Inflammatory macrophage treated with lipopolysaccharide for 4 hours (primary cell): ENCODE measurements around the gene PDZD4.

Experiments
- DNase-seq: peaks from one replicate; pipeline ENCODE4 v3.0.0-alpha.2; 2020

The PDZD4 gene, protein sequence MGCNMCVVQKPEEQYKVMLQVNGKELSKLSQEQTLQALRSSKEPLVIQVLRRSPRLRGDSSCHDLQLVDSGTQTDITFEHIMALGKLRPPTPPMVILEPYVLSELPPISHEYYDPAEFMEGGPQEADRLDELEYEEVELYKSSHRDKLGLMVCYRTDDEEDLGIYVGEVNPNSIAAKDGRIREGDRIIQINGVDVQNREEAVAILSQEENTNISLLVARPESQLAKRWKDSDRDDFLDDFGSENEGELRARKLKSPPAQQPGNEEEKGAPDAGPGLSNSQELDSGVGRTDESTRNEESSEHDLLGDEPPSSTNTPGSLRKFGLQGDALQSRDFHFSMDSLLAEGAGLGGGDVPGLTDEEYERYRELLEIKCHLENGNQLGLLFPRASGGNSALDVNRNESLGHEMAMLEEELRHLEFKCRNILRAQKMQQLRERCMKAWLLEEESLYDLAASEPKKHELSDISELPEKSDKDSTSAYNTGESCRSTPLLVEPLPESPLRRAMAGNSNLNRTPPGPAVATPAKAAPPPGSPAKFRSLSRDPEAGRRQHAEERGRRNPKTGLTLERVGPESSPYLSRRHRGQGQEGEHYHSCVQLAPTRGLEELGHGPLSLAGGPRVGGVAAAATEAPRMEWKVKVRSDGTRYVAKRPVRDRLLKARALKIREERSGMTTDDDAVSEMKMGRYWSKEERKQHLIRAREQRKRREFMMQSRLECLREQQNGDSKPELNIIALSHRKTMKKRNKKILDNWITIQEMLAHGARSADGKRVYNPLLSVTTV

GRCh38 chrX:153829799-153830639 is at the start of gene PDZD4:
Gene PDZD4, minus strand, starts transcription at chrX:153830544. Its CDS starts 246 bp downstream, at chrX:153830298.
- no peak for DNase-seq

- DNase-seq: no peak
Measured at GRCh38 chrX:153879741-153880439, 49.5 kb upstream of the PDZD4 start.

DNA sequence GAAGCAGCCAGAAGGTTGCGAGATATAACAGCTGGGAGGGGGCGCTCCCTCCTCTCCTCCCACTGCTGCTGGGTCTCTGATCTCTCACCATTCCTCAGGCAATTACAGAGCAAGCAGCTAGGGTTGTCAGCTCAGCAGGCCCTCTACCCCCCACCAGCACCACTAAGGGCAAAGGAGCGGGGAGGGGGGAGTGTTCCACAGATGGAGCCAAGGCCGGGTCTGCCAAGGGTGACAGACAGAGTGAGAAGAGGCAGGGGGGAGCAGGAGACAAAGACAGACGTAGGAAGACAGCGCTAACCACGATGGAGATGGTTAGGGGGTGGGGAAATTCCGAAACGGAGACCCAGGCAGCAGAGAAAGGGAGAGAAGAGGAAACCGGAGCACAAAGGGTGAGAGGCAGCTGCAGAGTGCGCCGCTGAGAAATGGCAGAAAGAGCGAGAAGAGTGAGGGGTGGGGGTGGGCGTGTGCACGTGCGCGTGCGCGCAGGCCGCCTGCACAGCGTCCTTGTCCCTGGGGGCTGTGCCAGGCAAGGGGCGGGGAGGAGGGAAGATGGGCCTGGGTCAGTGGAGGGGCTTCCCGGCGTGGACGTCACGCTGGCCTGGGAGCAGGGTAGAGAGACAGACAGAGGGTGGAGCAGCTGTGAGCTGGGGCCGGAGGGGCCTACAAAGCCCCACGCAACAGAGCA is 48.8 kb upstream of the PDZD4 start:
- DNase-seq: no peak

GRCh38 chrX:153878345-153878744 is 48.0 kb upstream of the PDZD4 start:
- DNase-seq: no peak

- DNase-seq: no peak
Measured at GRCh38 chrX:153877571-153878261, 47.4 kb upstream of the PDZD4 start.

GRCh38 chrX:153876112-153876491 is 45.8 kb upstream of the PDZD4 start:
- no peak for DNase-seq

GRCh38 chrX:153875391-153876111 is 45.2 kb upstream of the PDZD4 start:
- no peak for DNase-seq

- no peak for DNase-seq
Measured at GRCh38 chrX:153874366-153875125, 44.2 kb upstream of the PDZD4 start.

DNA sequence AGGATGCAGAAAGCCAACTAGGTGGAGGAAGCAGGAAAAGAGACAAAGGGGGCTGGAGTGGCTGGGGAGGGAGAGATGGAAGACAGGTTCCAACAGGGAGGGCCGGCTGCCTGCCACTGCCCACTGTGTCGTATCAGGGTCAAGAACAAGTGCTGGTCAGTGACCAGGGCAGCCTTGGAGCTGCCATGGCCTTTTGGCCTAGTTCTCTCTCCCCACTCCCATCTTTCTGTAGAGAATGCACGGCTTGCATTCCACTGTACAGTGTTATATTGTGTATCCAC is 43.7 kb upstream of the PDZD4 start:
- DNase-seq: no peak

DNA sequence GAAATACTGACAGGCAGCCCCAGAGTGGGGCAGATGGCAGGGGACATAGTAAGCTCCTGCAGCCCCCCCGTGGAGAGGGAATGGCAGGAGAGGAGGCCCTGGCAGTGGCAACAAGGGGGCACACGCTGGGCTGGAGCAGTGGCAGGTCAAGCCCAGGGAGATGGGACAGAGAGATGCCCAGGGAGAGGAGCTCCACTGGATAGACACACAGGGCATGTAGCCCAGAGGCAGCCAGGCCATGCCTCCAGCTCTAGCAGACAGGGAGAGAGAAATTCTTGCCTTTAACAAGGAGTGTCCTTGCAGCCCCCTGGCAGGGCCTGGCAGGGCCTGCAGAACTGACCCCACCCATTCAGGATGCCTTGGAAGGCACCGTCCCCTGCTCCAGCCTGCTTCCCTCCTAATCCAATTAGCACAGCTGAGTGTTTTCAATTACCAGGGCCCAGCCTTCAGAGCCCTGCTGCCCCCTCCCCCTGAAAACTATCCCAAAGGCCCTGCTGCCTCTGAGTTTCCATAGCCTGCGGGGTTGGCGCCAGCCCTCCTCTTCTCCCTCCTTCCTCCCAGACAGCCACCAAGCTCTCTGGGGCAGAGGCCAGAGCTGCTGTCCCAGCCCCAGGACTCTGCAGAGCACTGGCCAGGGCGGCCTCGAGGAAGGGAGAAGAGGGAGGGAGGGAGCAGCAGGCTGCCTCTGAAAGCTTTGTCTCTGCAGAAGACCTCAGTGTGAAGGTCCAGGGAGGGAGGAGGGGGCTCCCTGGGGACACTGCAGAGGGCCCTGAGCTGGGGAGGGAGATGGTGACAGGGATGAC is 43.1 kb upstream of the PDZD4 start:
- no peak for DNase-seq

DNA sequence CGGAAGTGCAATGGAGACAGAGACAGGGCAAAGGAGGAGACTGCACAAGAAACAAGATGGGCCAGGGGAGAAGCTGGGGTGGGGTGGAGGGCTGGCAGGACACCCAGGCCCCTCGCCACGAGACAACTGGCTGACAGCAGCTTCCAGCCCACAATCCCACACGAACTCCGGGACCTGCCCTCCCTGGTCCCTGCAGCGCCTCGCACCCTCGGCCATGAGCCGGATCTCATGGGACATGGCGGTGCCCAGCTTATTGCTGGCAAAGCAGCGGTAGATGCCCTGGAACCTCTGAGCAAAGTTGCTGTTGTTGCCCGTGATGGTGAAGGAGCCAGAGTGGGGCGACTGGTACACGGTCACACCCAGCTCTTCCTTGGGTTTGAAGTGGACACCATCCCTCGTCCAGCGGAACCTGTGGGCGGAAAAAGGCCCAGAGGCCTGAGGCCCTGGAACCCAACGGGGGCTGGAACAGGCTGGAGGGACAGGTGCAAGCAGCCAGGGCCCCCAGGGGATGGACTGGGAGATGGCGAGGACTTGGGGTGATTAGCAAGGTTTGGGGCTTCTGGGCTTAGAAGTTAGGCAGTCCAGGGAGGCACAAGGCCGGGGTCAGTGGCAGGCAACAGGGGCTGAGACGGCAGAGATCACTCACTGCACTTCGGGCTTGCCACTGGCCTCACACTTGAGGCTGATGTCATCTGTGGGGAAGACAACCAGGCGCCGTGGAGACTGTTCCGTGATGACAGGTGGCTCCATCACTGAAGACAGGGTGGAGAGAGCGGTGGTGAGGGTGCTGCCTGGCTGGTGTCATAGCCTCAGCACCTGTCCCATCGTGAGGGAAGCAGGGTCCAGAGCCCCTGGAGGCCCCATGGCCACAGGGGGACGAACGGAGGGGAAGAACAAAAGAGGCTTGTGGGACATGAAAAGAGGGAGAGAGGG is 41.9 kb upstream of the PDZD4 start:
- DNase-seq: no peak

GRCh38 chrX:153871451-153871850 is 41.1 kb upstream of the PDZD4 start:
- no peak for DNase-seq

DNA sequence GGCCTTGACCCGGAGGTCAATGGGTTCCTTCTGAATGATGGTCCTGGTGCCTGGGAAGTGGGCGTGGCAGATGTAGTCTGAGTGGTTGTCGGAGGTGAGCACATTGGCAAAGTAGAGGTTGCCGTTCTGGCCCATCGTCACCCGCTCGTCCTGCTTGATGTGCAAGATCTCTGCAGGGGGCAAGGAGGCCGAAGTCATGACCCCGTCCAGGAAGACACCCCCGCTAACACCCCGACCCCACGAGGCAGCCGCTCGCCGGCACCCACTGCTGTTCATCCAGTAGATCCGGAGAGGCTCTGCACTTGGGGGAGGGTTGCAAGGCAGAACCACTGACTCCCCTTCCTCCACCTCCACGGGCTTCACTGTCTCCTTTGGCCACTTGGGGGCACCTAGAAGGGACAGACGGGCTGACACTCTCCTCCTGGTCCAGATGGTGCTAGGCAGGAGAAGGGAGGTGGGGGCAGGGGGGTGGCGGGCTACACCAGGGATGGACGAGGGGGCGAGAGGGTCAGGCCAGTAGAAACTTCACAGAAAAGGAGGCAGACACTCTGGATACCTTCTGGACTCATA is 40.5 kb upstream of the PDZD4 start:
- DNase-seq: no peak

GRCh38 chrX:153870288-153870690 is 39.9 kb upstream of the PDZD4 start:
- no peak for DNase-seq

DNA sequence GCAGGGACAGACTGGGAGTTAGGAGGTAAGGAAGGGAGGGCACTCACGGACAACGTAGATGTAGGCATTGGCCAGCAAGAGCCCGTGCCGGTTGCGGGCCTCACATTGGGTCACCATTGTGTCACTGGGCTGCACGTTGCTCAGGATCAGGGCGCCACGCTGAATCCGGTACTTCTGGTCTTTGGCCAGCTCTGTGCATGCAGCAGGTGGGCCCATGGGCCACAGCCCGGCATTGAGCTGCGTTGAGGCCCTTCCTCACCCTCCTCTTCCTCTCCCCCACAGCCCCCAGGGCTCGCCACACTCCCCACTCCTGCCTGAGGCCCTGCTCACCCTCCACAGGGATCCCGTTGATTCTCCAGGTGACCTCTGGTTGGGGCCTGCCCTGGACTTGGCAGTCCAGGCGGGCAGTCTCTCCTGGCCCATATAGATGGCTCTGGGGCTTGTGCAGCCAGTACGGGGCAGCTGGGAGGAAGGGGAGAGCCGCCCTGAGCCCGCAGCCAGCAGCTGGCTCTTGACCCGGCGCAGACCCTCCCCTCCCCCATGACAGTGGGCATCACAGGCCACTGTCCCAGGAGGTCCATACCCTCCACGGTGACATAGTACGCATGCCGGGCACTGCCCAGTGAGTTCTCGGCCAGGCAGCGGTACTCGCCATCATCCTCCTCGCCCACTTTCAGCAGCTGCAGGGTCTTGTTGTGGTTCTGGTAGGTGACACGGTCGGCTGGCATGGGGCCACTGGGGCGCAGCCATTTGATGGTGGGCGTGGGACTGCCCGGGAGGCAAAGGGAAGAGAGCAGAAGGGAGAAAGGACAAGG is 39.3 kb upstream of the PDZD4 start:
- no peak for DNase-seq

GRCh38 chrX:153868576-153869472 is 38.5 kb upstream of the PDZD4 start:
- DNase-seq: no peak
